Psoas muscle (tissue), 8 donors: ENCODE results near the gene IL9R. TPM values are rescaled to one million over a fixed set of nuclear protein-coding genes. Genes with fewer than 3 reads are reported as not detected.

Source experiments
- ATAC-seq, 4 donors: fragments of 200-7000 bp; cut with Tn5 transposase; one replicate each; pipeline ENCODE4 v1.9.1; 2020; ENCODE audit warnings: moderate library complexity in 3 of 4, mild to moderate bottlenecking in 2 of 4
- DNase-seq, 2 donors: peaks; one replicate each; pipeline ENCODE4 v3.0.0-alpha.2; 2020
- H3K27ac ChIP-seq: fragments of 200-600 bp; one replicate; pipeline ENCODE4 v1.8.0; 2022
- H3K27me3 ChIP-seq, 3 donors: fragments of 200-600 bp in 1 of 3; one replicate each; pipeline versions ENCODE4 v1.6.1 to v1.8.0; 2013 to 2022; ENCODE audit warnings: low read length in 2 of 3, mild to moderate bottlenecking in 2 of 3, moderate library complexity in 1 of 3; ENCODE audit not compliant: insufficient read depth in 3 of 3
- H3K36me3 ChIP-seq, 2 donors: fragments of 200-600 bp in 1 of 2; one replicate each; pipeline versions ENCODE4 v1.6.1 to v1.8.0; 2013 to 2022; ENCODE audit warnings: low read depth in 1 of 2, mild to moderate bottlenecking in 1 of 2, moderate library complexity in 1 of 2; ENCODE audit not compliant: insufficient read depth in 1 of 2
- H3K4me1 ChIP-seq: fragments of 200-600 bp; one replicate; pipeline ENCODE4 v1.8.0; 2022
- H3K4me3 ChIP-seq: fragments of 200-600 bp; one replicate; pipeline ENCODE4 v1.8.0; 2022; ENCODE audit warnings: mild to moderate bottlenecking
- H3K9me3 ChIP-seq: fragments of 200-600 bp; one replicate; pipeline ENCODE4 v1.8.0; 2022
- CTCF ChIP-seq: fragments of 200-600 bp; IDR thresholded peaks from one replicate; pipeline ENCODE4 v1.8.0; 2022; ENCODE audit warnings: antibody characterized with exemption
- WGBS, 3 donors: extraction: QIAGEN DNeasy Blood & Tissue Kit; methylation state at CpG; one replicate each; pipeline versions ENCODE4 v1.1.6 to v1.1.7; 2013; 5-methylcytosine and 5-hydroxymethylcytosine counted together
- intact Hi-C, 2 donors: fragments of 100-400 bp; cut with DNase I; formaldehyde crosslinking; loops; one replicate each; pipeline versions ENCODE4 v1.11.0 to v1.14.2; 2022
- polyA plus RNA-seq, 3 donors: library from polyadenylated mRNA; stranded (reverse); fragments of 200-250 nt; gene quantifications; one replicate each; pipeline ENCODE4 v1.2.3, GENCODE V29; 2013
- total RNA-seq, 4 donors: library from RNA; stranded (reverse); fragmentation: NEBNext Ultra II Directional in 2 of 4; extraction: Animal tissue kit (Norgen Biotek cat#: 25700) in 2 of 4; gene quantifications; one replicate each; pipeline versions ENCODE4 v1.2.1 to v1.2.4, GENCODE V29; 2021 to 2023
- donor health status: healthy with polysubstance abuse.
- donor health status: DM: no; HTN: no; CAD: no; lungs with moderate emphysema.
- donor health status: Bipolar disorder and iron deficiency.
- donor health status: healthy.
- donor health status: DM: yes; HTN: yes; CAD: no.
- donor health status: DM: no; HTN: no; CAD: no.
- donor health status: DM: no; HTN: no; CAD: no.
- donor health status: DM: yes; HTN: yes; CAD: no.

The IL9R gene
- total and polyA plus RNA-seq, 7 donors: 0.09 to 0.27 (median 0.21) TPM; not detected in 4

GRCh38 chrX:155956099-155956498, 41.4 kb upstream of the IL9R start:
- Histone ChIP-seq H3K27ac (no peak overlapping the region), H3K4me3 (no peak overlapping the region), H3K9me3 (no peaks in the 10 kb centered on the region), H3K27me3 (peaks cover 0 to 2% (median 0%) of the 10 kb centered on the region in 3 donors), H3K4me1 (no peaks in the 10 kb centered on the region), H3K36me3 (no peaks in the 10 kb centered on the region)
- DNase-seq: no peak
- no peak for TF ChIP-seq CTCF
- no peak for ATAC-seq
- intact Hi-C loops: no loop called here
- WGBS, 3 donors: 73 to 83% (median 81%) methylated on average over 9 of the region's 9 CpGs

- Histone ChIP-seq H3K9me3 (no peaks in the 10 kb centered on the region), H3K27me3 (peaks cover 0 to 2% (median 0%) of the 10 kb centered on the region in 3 donors), H3K4me1 (no peaks in the 10 kb centered on the region), H3K27ac (no peak overlapping the region), H3K36me3 (no peaks in the 10 kb centered on the region), H3K4me3 (no peak overlapping the region)
- 46 to 64% (median 57%) methylated on average over 3 of the region's 3 CpGs for WGBS, 3 donors
- ATAC-seq: no peak
- no peak for DNase-seq
- intact Hi-C loops: no loop called here
- TF ChIP-seq CTCF: no peak
Observed at GRCh38 chrX:155956649-155957048, 40.8 kb upstream of the IL9R start.

- Histone ChIP-seq H3K36me3 (no peaks in the 10 kb centered on the region), H3K27ac (no peak overlapping the region), H3K4me3 (no peak overlapping the region), H3K9me3 (no peaks in the 10 kb centered on the region), H3K27me3 (peaks cover 0 to 2% (median 0%) of the 10 kb centered on the region in 3 donors), H3K4me1 (no peaks in the 10 kb centered on the region)
- no peak for TF ChIP-seq CTCF
- intact Hi-C loops: no loop called here
- 65 to 74% (median 66%) methylated on average over 7 of the region's 7 CpGs for WGBS, 3 donors
- DNase-seq (no peak), ATAC-seq (no peak)
Observed at GRCh38 chrX:155957843-155958242, 39.7 kb upstream of the IL9R start.

- WGBS, 3 donors: 59 to 68% (median 66%) methylated on average over 5 of the region's 5 CpGs
- Histone ChIP-seq H3K4me3 (no peak overlapping the region), H3K27ac (no peak overlapping the region), H3K27me3 (peaks cover 0 to 2% (median 0%) of the 10 kb centered on the region in 3 donors), H3K9me3 (peaks cover under 1% of the 10 kb centered on the region), H3K4me1 (no peaks in the 10 kb centered on the region), H3K36me3 (no peaks in the 10 kb centered on the region)
- no peak for DNase-seq
- no peak for ATAC-seq
- intact Hi-C loops: no loop called here
- TF ChIP-seq CTCF: no peak
Observed at GRCh38 chrX:155959018-155959587, 38.4 kb upstream of the IL9R start.

GRCh38 chrX:155962906-155963305, 34.6 kb upstream of the IL9R start:
- Histone ChIP-seq H3K9me3 (peaks cover 3% of the 10 kb centered on the region), H3K27ac (no peak overlapping the region), H3K27me3 (peaks cover 0 to 2% (median 0%) of the 10 kb centered on the region in 3 donors), H3K4me1 (no peaks in the 10 kb centered on the region), H3K36me3 (no peaks in the 10 kb centered on the region), H3K4me3 (no peak overlapping the region)
- no peak for TF ChIP-seq CTCF
- DNase-seq: no peak
- WGBS, 3 donors: 18 to 37% (median 25%) methylated on average over 1 of the region's 1 CpG
- intact Hi-C loops: no loop called here
- ATAC-seq: no peak
